Measurements from ENCODE around the gene PRODH2. TPM values are rescaled to one million over a fixed set of nuclear protein-coding genes. Genes with fewer than 3 reads are reported as not detected.

The PRODH2 gene
- total RNA-seq, 1 donor from 2014 or later = not detected

Other genes starting within 250 kb of the PRODH2 start
- gene ATP4A, start 249.2 kb downstream of the PRODH2 start, total RNA-seq = not detected
- gene PMIS2, start 226.7 kb downstream of the PRODH2 start, total RNA-seq = not detected
- gene HAUS5, start 200.1 kb downstream of the PRODH2 start, total RNA-seq = 5.3 TPM
- gene RBM42, start 183.8 kb downstream of the PRODH2 start, total RNA-seq = 21.6 TPM
- 0.82 TPM for gene ETV2, start 171.1 kb downstream of the PRODH2 start, total RNA-seq
- gene COX6B1, start 164.5 kb downstream of the PRODH2 start, total RNA-seq = 210 TPM
- not detected for gene UPK1A, start 146.3 kb downstream of the PRODH2 start, total RNA-seq
- gene ZBTB32, start 108.3 kb downstream of the PRODH2 start, total RNA-seq = not detected
- 3.7 TPM for gene KMT2B, start 94.8 kb downstream of the PRODH2 start, total RNA-seq
- 2.9 TPM for gene IGFLR1, start 70.4 kb downstream of the PRODH2 start, total RNA-seq
- 9.4 TPM for gene U2AF1L4, start 67.4 kb downstream of the PRODH2 start, total RNA-seq
- 5.7 TPM for gene PSENEN, start 67.2 kb downstream of the PRODH2 start, total RNA-seq
- 9.0 TPM for gene LIN37, start 64.3 kb downstream of the PRODH2 start, total RNA-seq
- gene HSPB6, start 55.8 kb downstream of the PRODH2 start, total RNA-seq = under 0.01 TPM
- 3.3 TPM for gene PROSER3, start 54.7 kb downstream of the PRODH2 start, total RNA-seq
- 52.6 TPM for gene ARHGAP33, start 37.3 kb downstream of the PRODH2 start, total RNA-seq
- 1.2 TPM for gene NPHS1, start 39.7 kb upstream of the PRODH2 start, total RNA-seq
- gene KIRREL2, start 44.1 kb upstream of the PRODH2 start, total RNA-seq = 0.41 TPM
- gene APLP1, start 55.7 kb upstream of the PRODH2 start, total RNA-seq = 214 TPM
- 2.4 TPM for gene NFKBID, start 87.7 kb upstream of the PRODH2 start, total RNA-seq
- 0.41 TPM for gene HCST, start 89.7 kb upstream of the PRODH2 start, total RNA-seq
- gene TYROBP, start 95.5 kb upstream of the PRODH2 start, total RNA-seq = 2.9 TPM
- 7.7 TPM for gene LRFN3, start 123.5 kb upstream of the PRODH2 start, total RNA-seq
- gene SDHAF1, start 182.3 kb upstream of the PRODH2 start, total RNA-seq = 13.9 TPM
- gene SYNE4, start 196.0 kb upstream of the PRODH2 start, total RNA-seq = not detected
- gene ALKBH6, start 201.4 kb upstream of the PRODH2 start, total RNA-seq = 9.0 TPM
- gene CLIP3, start 220.0 kb upstream of the PRODH2 start, total RNA-seq = 24.9 TPM
- gene THAP8, start 241.4 kb upstream of the PRODH2 start, total RNA-seq = 2.9 TPM
- gene WDR62, start 242.1 kb upstream of the PRODH2 start, total RNA-seq = 0.82 TPM

Data from frontal cortex (tissue), 1 donor.